ENCODE measurements around the gene MEOX1. TPM values are rescaled to one million over a fixed set of nuclear protein-coding genes. Genes with fewer than 3 reads are reported as not detected.

MEOX1 gene
- total and polyA plus RNA-seq, 2 of the 4 experiments (the other 2 are of a cell fraction), result 0.48 to 0.72 TPM

- no CpG with 5 or more reads among the region's 4 CpGs for WGBS, 2 experiments (ENCODE audit: extremely low coverage in 2 of 2, insufficient read length in 1 of 2)
- no peak for DNase-seq
- no peak overlapping the region for H2BK120ac ChIP-seq (ENCODE audit: low read depth, low read length)
- dilution Hi-C loops (cut with HindIII; ENCODE audit: low sequenced_read_pairs, unreplicated experiment) (no loop called here), intact Hi-C loops (cut with micrococcal nuclease) (no loop called here), in situ Hi-C loops (cut with MboI; ENCODE audit: low sequenced_read_pairs) (no loop called here)
- CTCF ChIA-PET, result no interaction called here
- no peaks in the 10 kb centered on the region for H4K20me1 ChIP-seq (ENCODE audit: insufficient read depth, low read length)
- H3K27me3 ChIP-seq (ENCODE audit: control insufficient read depth, insufficient read depth, low read length), result peaks cover 25% of the 10 kb centered on the region
- H3K9ac ChIP-seq (ENCODE audit: low read depth, low read length), result no peak overlapping the region
- POLR2A ChIA-PET (ENCODE audit: unreplicated experiment), result no interaction called here
- H2BK20ac ChIP-seq (ENCODE audit: low read depth, low read length), result no peak overlapping the region
- no peak overlapping the region for H3K4me3 ChIP-seq (ENCODE audit: insufficient read depth, low read depth, low read length)
- H4K8ac ChIP-seq (ENCODE audit: low read depth in 2 of 2, low read length in 2 of 2), result no peak overlapping the region
- H3K56ac ChIP-seq (ENCODE audit: extremely low read depth, insufficient read depth, low read length), result no peak overlapping the region
- no peak overlapping the region for H4K5ac ChIP-seq (ENCODE audit: low read depth, low read length)
- H3K4ac ChIP-seq (ENCODE audit: low read depth, low read length), result no peak overlapping the region
- H3K36me3 ChIP-seq (ENCODE audit: control insufficient read depth, insufficient read depth, low read length), result no peaks in the 10 kb centered on the region
- H2BK15ac ChIP-seq (ENCODE audit: low read depth, low read length), result no peak overlapping the region
- no peak overlapping the region for H2AK5ac ChIP-seq (ENCODE audit: low read depth, low read length)
- BruUV-seq (replicated peaks), result no TSS peak
- H3K79me1 ChIP-seq (ENCODE audit: low read depth in 1 of 2, low read length in 2 of 2), result no peaks in the 10 kb centered on the region
- no peaks in the 10 kb centered on the region for H3K9me3 ChIP-seq (ENCODE audit: control insufficient read depth, insufficient read depth, low read length)
- H3K4me1 ChIP-seq (ENCODE audit: control insufficient read depth, insufficient read depth, low read length), result peaks cover 2% of the 10 kb centered on the region; the same call in 1 of the 2 replicates
- no peak overlapping the region for H3K27ac ChIP-seq (ENCODE audit: insufficient read depth, low read length)
- H3K18ac ChIP-seq (ENCODE audit: low read depth, low read length), result no peak overlapping the region
- no peak overlapping the region for H3K23ac ChIP-seq (ENCODE audit: low read depth, low read length)
- H2AFZ ChIP-seq (replicated peaks; ENCODE audit: low read length, poor library complexity), result no peak overlapping the region
- H3K9me1 ChIP-seq (ENCODE audit: insufficient read depth, low read length), result no peaks in the 10 kb centered on the region
- no peak overlapping the region for H2BK5ac ChIP-seq (ENCODE audit: low read depth, low read length, poor library complexity, severe bottlenecking)
- H3K4me2 ChIP-seq (ENCODE audit: low read depth, low read length), result no peak overlapping the region
- H4K91ac ChIP-seq (ENCODE audit: insufficient read depth, low read depth, low read length), result no peak overlapping the region
- H3K14ac ChIP-seq (replicated peaks; ENCODE audit: low read depth, low read length), result no peak overlapping the region
- H2AK9ac ChIP-seq (replicated peaks; ENCODE audit: low read depth, low read length, poor library complexity), result no peak overlapping the region
- no peak for ATAC-seq (ENCODE audit: low read depth)
- no peak for TF ChIP-seq RCOR1 (IDR thresholded peaks at IDR 0.05; ENCODE audit: insufficient replicate concordance, low read length)
- TF ChIP-seq NFE2L2 (IDR thresholded peaks at IDR 0.05; ENCODE audit: low read depth, low read length), result no peak
- no peak for TF ChIP-seq CEBPB (IDR thresholded peaks at IDR 0.05; ENCODE audit: low read depth, low read length)
- no peak for TF ChIP-seq CTCF (conservative IDR thresholded peaks at IDR 0.05; ENCODE audit: low read depth, low read length)
- TF ChIP-seq RAD21 (IDR thresholded peaks at IDR 0.05; ENCODE audit: low read length), result no peak
- TF ChIP-seq MXI1 (IDR thresholded peaks at IDR 0.05; ENCODE audit: borderline replicate concordance, low read depth, low read length), result no peak
- TF ChIP-seq USF2 (IDR thresholded peaks at IDR 0.05; ENCODE audit: low read depth, low read length), result no peak
- TF ChIP-seq CHD1 (IDR thresholded peaks at IDR 0.05; ENCODE audit: low read depth, low read length), result no peak
- TF ChIP-seq ELK1 (IDR thresholded peaks at IDR 0.05; ENCODE audit: borderline replicate concordance, low read depth, low read length), result no peak
- TF ChIP-seq SMC3 (IDR thresholded peaks at IDR 0.05; ENCODE audit: low read depth, low read length), result no peak
- no peak for TF ChIP-seq FOS (IDR thresholded peaks at IDR 0.05; ENCODE audit: low read depth, low read length)
- TF ChIP-seq BHLHE40 (IDR thresholded peaks at IDR 0.05; ENCODE audit: low read depth, low read length), result no peak
These were observed 17.7 kb upstream of the MEOX1 start for GRCh38 chr17:43679401-43679800.

Measured in IMR-90 (cell line).